A673 (cell line): ENCODE measurements around the gene PEX26. TPM values are rescaled to one million over a fixed set of nuclear protein-coding genes. Genes with fewer than 3 reads are reported as not detected.
"Not testable (repeated sequence)": the region's sequence is repeated elsewhere in the genome, so short reads cannot be mapped to it uniquely, and the experiment has no call there.

Experiments used
- BruUV-seq: library from RNA; stranded (reverse); fragments of 400-500 nt; replicated peaks from 2 replicates; lab custom pipeline; 2021; lab: Mats Ljungman, UMichigan
- CTCF ChIA-PET: fragments of 300-600 bp; sonication (Branson Sonifier 250); formaldehyde crosslinking; loops from one replicate; lab custom pipeline; 2022; ENCODE audit warnings: antibody characterized with exemption; lab: Charles Lee
- POLR2A ChIA-PET: fragments of 300-600 bp; sonication (Branson Sonifier 250); formaldehyde crosslinking; loops from one replicate; lab custom pipeline; 2022; ENCODE audit warnings: antibody characterized with exemption; ENCODE audit not compliant: low non-redundant PET; lab: Charles Lee
- DNase-seq: peaks from one replicate; pipeline ENCODE4 v3.0.0-alpha.2; 2015; ENCODE audit warnings: low spot score
- H3K27ac ChIP-seq: fragments of 200-600 bp; sonication (generic); 2 replicates; pipeline ENCODE4 v1.5.1; 2016; ENCODE audit warnings: mixed run types, low read depth, mild to moderate bottlenecking, mixed read lengths, antibody characterized with exemption, low read length; ENCODE audit not compliant: poor library complexity, severe bottlenecking
- H3K27me3 ChIP-seq: fragments of 200-600 bp; sonication (generic); replicated peaks from 2 replicates; pipeline ENCODE4 v1.6.1; 2017; ENCODE audit warnings: mixed run types, low read depth, mild to moderate bottlenecking, mixed read lengths, antibody characterized with exemption, low read length; ENCODE audit not compliant: insufficient read depth, poor library complexity
- H3K36me3 ChIP-seq: fragments of 200-600 bp; sonication (generic); 2 replicates; pipeline ENCODE4 v1.6.1; 2016; ENCODE audit warnings: mixed run types, mild to moderate bottlenecking, mixed read lengths, antibody characterized with exemption, low read length; ENCODE audit not compliant: insufficient read depth, poor library complexity, severe bottlenecking
- H3K4me1 ChIP-seq: fragments of 200-600 bp; sonication (generic); 2 replicates; pipeline ENCODE4 v1.6.1; 2017; ENCODE audit warnings: mixed run types, mild to moderate bottlenecking, mixed read lengths, antibody characterized with exemption, low read length; ENCODE audit not compliant: insufficient read depth, poor library complexity, severe bottlenecking
- H3K4me3 ChIP-seq: fragments of 200-600 bp; sonication (generic); 2 replicates; pipeline ENCODE4 v1.5.1; 2016; ENCODE audit warnings: low read depth, mixed run types, mild to moderate bottlenecking, mixed read lengths, low read length; ENCODE audit not compliant: poor library complexity, severe bottlenecking
- H3K9me3 ChIP-seq: fragments of 200-600 bp; sonication (generic); 2 replicates; pipeline ENCODE4 v1.6.1; 2016; ENCODE audit warnings: mixed run types, low read depth, mild to moderate bottlenecking, mixed read lengths, antibody characterized with exemption, low read length; ENCODE audit not compliant: poor library complexity, severe bottlenecking
- CTCF ChIP-seq: fragments of 300-800, 200-600 bp; sonication (generic); conservative IDR thresholded peaks from 2 replicates; pipeline ENCODE4 v1.5.1; 2017; ENCODE audit warnings: low read depth, mild to moderate bottlenecking, antibody characterized with exemption, low read length, moderate library complexity, mixed read lengths
- EZH2 ChIP-seq: fragments of 200-600 bp; sonication (generic); IDR thresholded peaks from 2 replicates; pipeline ENCODE4 v1.6.1; 2017; ENCODE audit warnings: borderline replicate concordance, low read depth, mild to moderate bottlenecking, mixed read lengths, antibody characterized with exemption, low read length; ENCODE audit not compliant: poor library complexity, severe bottlenecking
- intact Hi-C: fragments of 100-400 bp; cut with micrococcal nuclease; formaldehyde crosslinking; loops from one replicate; pipeline ENCODE4 v1.10.0; 2022; ENCODE audit not compliant: unreplicated experiment
- total RNA-seq: library from RNA; stranded (reverse); gene quantifications from 2 replicates; pipeline ENCODE4 v1.2.3, GENCODE V29; 2021

Gene PEX26
- total RNA-seq, 1 experiment from 2014 or later = 36.9 TPM

- intact Hi-C loops = no loop called here
- no peaks in the 10 kb centered on the region for H3K9me3 ChIP-seq
- H3K27ac ChIP-seq = no peak overlapping the region
- H3K4me3 ChIP-seq = no peak overlapping the region
- ChIA-PET POLR2A (no interaction called here), CTCF (interaction anchor here (0.6 kb wide), 1 partner anchor 1688 kb away, joined by 4 read pairs; no protein-coding TSS in a partner anchor)
- no TSS peak for BruUV-seq
- no peak for DNase-seq
- H3K36me3 ChIP-seq = no peaks in the 10 kb centered on the region
- H3K27me3 ChIP-seq = no peaks in the 10 kb centered on the region
- TF ChIP-seq EZH2 (no peak), CTCF (no peak)
- no peaks in the 10 kb centered on the region for H3K4me1 ChIP-seq
Measured at GRCh38 chr22:18033204-18033998, 44.4 kb upstream of the PEX26 start.

GRCh38 chr22:18034076-18034475, 43.7 kb upstream of the PEX26 start:
- intact Hi-C loops = no loop called here
- DNase-seq = no peak
- CTCF ChIA-PET = no interaction called here
- Histone ChIP-seq H3K36me3 (no peaks in the 10 kb centered on the region), H3K4me1 (no peaks in the 10 kb centered on the region), H3K9me3 (no peaks in the 10 kb centered on the region), H3K4me3 (no peak overlapping the region), H3K27me3 (no peaks in the 10 kb centered on the region), H3K27ac (no peak overlapping the region)
- no TSS peak for BruUV-seq
- TF ChIP-seq EZH2 (no peak), CTCF (no peak)
- POLR2A ChIA-PET = no interaction called here

- DNase-seq = no peak
- Histone ChIP-seq H3K27ac (no peak overlapping the region), H3K4me3 (no peak overlapping the region), H3K36me3 (no peaks in the 10 kb centered on the region), H3K4me1 (no peaks in the 10 kb centered on the region), H3K27me3 (no peaks in the 10 kb centered on the region), H3K9me3 (no peaks in the 10 kb centered on the region)
- TF ChIP-seq CTCF (no peak), EZH2 (no peak)
- no TSS peak for BruUV-seq
- ChIA-PET POLR2A (no interaction called here), CTCF (no interaction called here)
- intact Hi-C loops = no loop called here
Measured at GRCh38 chr22:18035751-18036150, 42.0 kb upstream of the PEX26 start.

- DNase-seq, H3K4me3 ChIP-seq, intact Hi-C loops, BruUV-seq, H3K27me3 ChIP-seq, H3K4me1 ChIP-seq, H3K27ac ChIP-seq, POLR2A ChIA-PET, H3K36me3 ChIP-seq, CTCF ChIA-PET, H3K9me3 ChIP-seq: not testable (repeated sequence)
Measured at GRCh38 chr22:18040898-18041297, 36.9 kb upstream of the PEX26 start.
